Measurements from ENCODE around the gene LMOD3. TPM values are rescaled to one million over a fixed set of nuclear protein-coding genes. Genes with fewer than 3 reads are reported as not detected.

Gene LMOD3
- total RNA-seq, 1 donor from 2014 or later = not detected

GRCh38 chr3:69099576-69099975 lies 22.8 kb downstream of the LMOD3 start:
- ATAC-seq (ENCODE audit: low read depth) (no peak), DNase-seq (no peak)
- intact Hi-C loops (cut with micrococcal nuclease) = no loop called here
- POLR2A ChIA-PET = interaction anchor here (0.8 kb wide), 1 partner anchor 20 kb away, joined by 4 read pairs; no protein-coding TSS in a partner anchor
- Mint-ChIP-seq H3K27ac (peak overlapping the region; percentile 37), H3K9me3 (no peaks in the 10 kb centered on the region), H3K4me3 (no peak overlapping the region), H3K36me3 (ENCODE audit: low read depth) (peaks cover 63% of the 10 kb centered on the region), H3K4me1 (peaks cover 46% of the 10 kb centered on the region), H3K27me3 (no peaks in the 10 kb centered on the region)
- CTCF ChIA-PET = interaction anchor here (1.6 kb wide), 1 partner anchor 22 kb away, joined by 3 read pairs; no protein-coding TSS in a partner anchor
- TF ChIP-seq CTCF (IDR thresholded peaks at IDR 0.05) = no peak

- DNase-seq (no peak), ATAC-seq (ENCODE audit: low read depth) (no peak)
- peak overlapping the region; percentile 19 for H3K27ac Mint-ChIP-seq
- ChIA-PET POLR2A (interaction anchor here (7.8 kb wide), 1 partner anchor 15 kb away, joined by 101 read pairs; the partner anchor contains the start of genes ARL6IP5 and UBA3), CTCF (no interaction called here)
- intact Hi-C loops (cut with micrococcal nuclease) = no loop called here
- H3K27me3 Mint-ChIP-seq = no peaks in the 10 kb centered on the region
- H3K9me3 Mint-ChIP-seq = no peaks in the 10 kb centered on the region
- no peak overlapping the region for H3K4me3 Mint-ChIP-seq
- H3K4me1 Mint-ChIP-seq = peaks cover 60% of the 10 kb centered on the region
- H3K36me3 Mint-ChIP-seq (ENCODE audit: low read depth) = peaks cover 48% of the 10 kb centered on the region
- TF ChIP-seq CTCF (IDR thresholded peaks at IDR 0.05) = no peak
These were observed 24.8 kb downstream of the LMOD3 start for GRCh38 chr3:69097407-69098086.

GRCh38 chr3:69096299-69096698 lies 26.1 kb downstream of the LMOD3 start:
- DNase-seq (no peak), ATAC-seq (ENCODE audit: low read depth) (no peak)
- Mint-ChIP-seq H3K9me3 (no peaks in the 10 kb centered on the region), H3K4me1 (peaks cover 72% of the 10 kb centered on the region), H3K27me3 (no peaks in the 10 kb centered on the region), H3K4me3 (peak overlapping the region; percentile 56), H3K27ac (peak overlapping the region; percentile 86), H3K36me3 (ENCODE audit: low read depth) (peaks cover 40% of the 10 kb centered on the region)
- POLR2A ChIA-PET = interaction anchor here (1.0 to 7.8 kb wide), 2 partner anchors 10 to 14 kb away, joined by 3 to 101 read pairs; partner anchors contain the start of genes ARL6IP5 and UBA3
- TF ChIP-seq CTCF (IDR thresholded peaks at IDR 0.05) = no peak
- intact Hi-C loops (cut with micrococcal nuclease) = no loop called here
- CTCF ChIA-PET = no interaction called here

- ChIA-PET POLR2A (interaction anchor here (1.0 to 7.8 kb wide), 2 partner anchors 11 to 13 kb away, joined by 3 to 101 read pairs; partner anchors contain the start of genes ARL6IP5 and UBA3), CTCF (interaction anchor here (1.0 kb wide), 1 partner anchor 25 kb away, joined by 4 read pairs; no protein-coding TSS in a partner anchor)
- ATAC-seq (ENCODE audit: low read depth) (no peak), DNase-seq (no peak)
- Mint-ChIP-seq H3K27ac (peak overlapping the region; percentile 86), H3K27me3 (no peaks in the 10 kb centered on the region), H3K9me3 (no peaks in the 10 kb centered on the region), H3K36me3 (ENCODE audit: low read depth) (peaks cover 42% of the 10 kb centered on the region), H3K4me1 (peaks cover 77% of the 10 kb centered on the region), H3K4me3 (peak overlapping the region; percentile 56)
- no peak for TF ChIP-seq CTCF (IDR thresholded peaks at IDR 0.05)
- intact Hi-C loops (cut with micrococcal nuclease) = loop anchor here (2.0 kb wide), 1 partner anchor 15 kb away; the partner anchor contains the start of gene UBA3
These were observed 26.8 kb downstream of the LMOD3 start for GRCh38 chr3:69095636-69096035.
